GM13976 (cell line): ENCODE results near the gene ZNF486.
"Not testable (repeated sequence)": the region's sequence is repeated elsewhere in the genome, so short reads cannot be mapped to it uniquely, and the experiment has no call there.

Experiments
- DNase-seq: peaks from one replicate; pipeline ENCODE4 v3.0.0; 2012; ENCODE audit warnings: low spot score
- CTCF ChIP-seq: IDR thresholded peaks from 2 replicates; pipeline ENCODE4 v1.5.1; 2012; ENCODE audit warnings: borderline replicate concordance, mild to moderate bottlenecking; ENCODE audit not compliant: insufficient read depth; ENCODE audit errors: extremely low read depth, missing control alignments, control extremely low read depth
- in situ Hi-C: fragments of 300-500 bp; cut with MboI; formaldehyde crosslinking; loops from one replicate; pipeline ENCODE4 v1.12.0; 2022; ENCODE audit warnings: low sequenced_read_pairs, mixed read lengths, inconsistent platforms; ENCODE audit not compliant: unreplicated experiment

ZNF486 gene

DNA sequence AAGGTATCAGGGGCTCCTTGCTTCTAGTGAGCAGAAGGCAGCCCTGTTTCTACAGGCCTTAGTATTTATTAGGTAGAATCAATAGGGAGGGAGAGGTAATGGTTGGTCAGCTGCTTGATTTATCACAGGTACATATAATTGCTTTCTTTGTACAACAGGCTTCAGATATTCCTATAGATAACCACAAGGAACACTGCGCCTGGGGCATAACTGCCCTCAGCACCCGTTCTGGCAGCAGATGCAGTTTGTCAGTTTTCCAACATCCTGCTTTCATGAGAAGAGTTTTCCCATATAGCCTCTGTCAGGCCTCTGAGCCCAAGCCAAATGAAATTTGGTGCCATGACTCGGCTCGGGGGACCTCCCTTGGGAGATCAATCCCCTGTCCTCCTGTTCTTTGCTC, 12.4 kb upstream of the ZNF486 start:
- no peak for TF ChIP-seq CTCF
- DNase-seq = no peak
- in situ Hi-C loops = no loop called here

- no peak for DNase-seq
- TF ChIP-seq CTCF = no peak
- in situ Hi-C loops = no loop called here
These were observed 4.2 kb upstream of the ZNF486 start for GRCh38 chr19:20162821-20163220.

DNA sequence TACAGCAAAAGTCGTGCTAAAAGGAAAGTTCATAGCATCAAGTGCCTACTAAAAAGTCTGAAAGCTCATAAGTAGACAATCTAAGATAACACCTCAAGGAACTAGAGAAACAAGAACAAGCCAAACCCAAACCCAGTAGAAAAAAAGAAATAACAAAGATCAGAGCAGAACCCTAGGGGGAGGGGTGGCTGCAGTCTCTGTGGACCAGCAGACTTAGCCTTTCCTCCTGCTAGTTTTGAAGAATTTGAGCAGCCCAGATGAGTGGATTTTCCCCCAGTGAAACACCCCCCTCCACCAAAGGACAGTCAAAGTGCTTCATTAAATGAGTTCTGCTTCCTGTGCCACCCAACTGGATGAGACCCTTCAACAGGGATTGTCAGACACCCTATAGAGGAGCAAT, 2.6 kb upstream of the ZNF486 start:
- TF ChIP-seq CTCF = no peak
- DNase-seq = no peak
- in situ Hi-C loops = no loop called here

DNA sequence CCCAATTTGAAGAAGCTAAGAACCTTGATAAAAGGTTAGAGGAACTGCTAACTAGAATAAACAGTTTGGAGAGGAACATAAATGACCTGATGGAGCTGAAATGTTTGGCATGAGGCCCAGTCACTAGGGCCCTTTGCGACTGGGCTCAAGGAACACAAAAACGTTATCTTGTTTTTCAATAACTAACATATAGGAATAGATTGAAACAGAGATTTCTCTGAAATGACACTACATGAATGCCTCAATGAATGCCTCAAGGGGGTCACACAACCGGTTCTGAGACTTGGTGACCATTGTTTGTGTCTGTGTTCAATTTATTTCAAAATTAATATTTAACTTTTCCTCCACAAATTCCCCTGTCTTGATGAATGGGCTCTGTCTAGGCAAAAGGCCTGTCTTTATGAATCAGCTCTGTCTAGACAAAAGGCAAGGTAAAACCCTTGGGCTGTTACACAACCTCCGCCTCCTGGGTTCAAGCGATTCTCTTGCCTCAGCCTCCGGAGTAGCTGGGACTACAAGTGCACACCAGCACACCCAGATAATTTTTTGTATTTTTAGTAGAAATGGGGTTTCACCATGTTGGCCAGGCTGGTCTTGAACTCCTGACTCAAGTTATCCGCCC, 932 bp upstream of the ZNF486 start:
- in situ Hi-C loops = no loop called here
- TF ChIP-seq CTCF = no peak
- DNase-seq = no peak

- TF ChIP-seq CTCF = no peak
- in situ Hi-C loops = no loop called here
- no peak for DNase-seq
These were observed 673 bp downstream of the ZNF486 start for GRCh38 chr19:20167651-20168122.

GRCh38 chr19:20171285-20171684, 4.3 kb downstream of the ZNF486 start:
- DNase-seq = no peak
- no peak for TF ChIP-seq CTCF
- in situ Hi-C loops = no loop called here

- in situ Hi-C loops, DNase-seq: not testable (repeated sequence)
These were observed 8.8 kb downstream of the ZNF486 start for GRCh38 chr19:20175848-20176247.

- in situ Hi-C loops, DNase-seq: not testable (repeated sequence)
These were observed 12.9 kb downstream of the ZNF486 start for GRCh38 chr19:20179956-20180355.
